Measurements from ENCODE around the gene CPED1. TPM values are rescaled to one million over a fixed set of nuclear protein-coding genes. Genes with fewer than 3 reads are reported as not detected.

CPED1 gene
- polyA plus RNA-seq, 1 experiment: 52.0 TPM

- Histone ChIP-seq H3K9me3 (ENCODE audit: control insufficient read depth, insufficient read depth, low read length) (no peaks in the 10 kb centered on the region), H3K4me3 (ENCODE audit: low read depth, low read length) (no peak overlapping the region), H3K27me3 (ENCODE audit: control insufficient read depth, insufficient read depth, low read length) (no peaks in the 10 kb centered on the region), H3K27ac (ENCODE audit: low read depth, low read length) (no peak overlapping the region)
- no peak for DNase-seq (ENCODE audit: low read depth, low spot score)
- POLR2A ChIA-PET: no interaction called here
- CTCF ChIA-PET: no interaction called here
- TF ChIP-seq CTCF (IDR thresholded peaks at IDR 0.05; ENCODE audit: low read depth, low read length): no peak
Observed at GRCh38 chr7:120959929-120960484, 28.5 kb upstream of the CPED1 start.

- no peak for DNase-seq (ENCODE audit: low read depth, low spot score)
- ChIA-PET POLR2A (no interaction called here), CTCF (interaction anchor here (1.3 to 2.2 kb wide), 2 partner anchors 26 to 168 kb away, joined by 3 to 7 read pairs; no protein-coding TSS in a partner anchor)
- Histone ChIP-seq H3K4me3 (ENCODE audit: low read depth, low read length) (no peak overlapping the region), H3K9me3 (ENCODE audit: control insufficient read depth, insufficient read depth, low read length) (no peaks in the 10 kb centered on the region), H3K27ac (ENCODE audit: low read depth, low read length) (no peak overlapping the region), H3K27me3 (ENCODE audit: control insufficient read depth, insufficient read depth, low read length) (no peaks in the 10 kb centered on the region)
- no peak for TF ChIP-seq CTCF (IDR thresholded peaks at IDR 0.05; ENCODE audit: low read depth, low read length)
Observed at GRCh38 chr7:120960714-120961113, 27.8 kb upstream of the CPED1 start.

GRCh38 chr7:120961638-120962173, 26.8 kb upstream of the CPED1 start:
- H3K4me3 ChIP-seq (ENCODE audit: low read depth, low read length): no peak overlapping the region
- no peaks in the 10 kb centered on the region for H3K27me3 ChIP-seq (ENCODE audit: control insufficient read depth, insufficient read depth, low read length)
- no peak overlapping the region for H3K27ac ChIP-seq (ENCODE audit: low read depth, low read length)
- no peaks in the 10 kb centered on the region for H3K9me3 ChIP-seq (ENCODE audit: control insufficient read depth, insufficient read depth, low read length)
- POLR2A ChIA-PET: interaction anchor here (0.9 kb wide), 1 partner anchor 11 kb away, joined by 4 read pairs; the partner anchor contains the start of gene ING3
- CTCF ChIA-PET: interaction anchor here (1.2 to 2.2 kb wide), 4 partner anchors 25 to 169 kb away, joined by 3 to 9 read pairs (median 6); no protein-coding TSS in a partner anchor
- TF ChIP-seq CTCF (IDR thresholded peaks at IDR 0.05; ENCODE audit: low read depth, low read length): no peak
- DNase-seq (ENCODE audit: low read depth, low spot score): no peak

- no peaks in the 10 kb centered on the region for H3K27me3 ChIP-seq (ENCODE audit: control insufficient read depth, insufficient read depth, low read length)
- TF ChIP-seq CTCF (IDR thresholded peaks at IDR 0.05; ENCODE audit: low read depth, low read length): no peak
- POLR2A ChIA-PET: no interaction called here
- DNase-seq (ENCODE audit: low read depth, low spot score): no peak
- no peak overlapping the region for H3K27ac ChIP-seq (ENCODE audit: low read depth, low read length)
- no peaks in the 10 kb centered on the region for H3K9me3 ChIP-seq (ENCODE audit: control insufficient read depth, insufficient read depth, low read length)
- no peak overlapping the region for H3K4me3 ChIP-seq (ENCODE audit: low read depth, low read length)
- CTCF ChIA-PET: interaction anchor here (1.6 kb wide), 1 partner anchor 23 kb away, joined by 11 read pairs; no protein-coding TSS in a partner anchor
Observed at GRCh38 chr7:120964088-120964487, 24.4 kb upstream of the CPED1 start.

- H3K27me3 ChIP-seq (ENCODE audit: control insufficient read depth, insufficient read depth, low read length): no peaks in the 10 kb centered on the region
- ChIA-PET POLR2A (interaction anchor here (0.6 kb wide), 1 partner anchor 17 kb away, joined by 4 read pairs; the partner anchor contains the start of gene ING3), CTCF (interaction anchor here (0.7 kb wide), 1 partner anchor 160 kb away, joined by 3 read pairs; no protein-coding TSS in a partner anchor)
- no peak overlapping the region for H3K27ac ChIP-seq (ENCODE audit: low read depth, low read length)
- no peak overlapping the region for H3K4me3 ChIP-seq (ENCODE audit: low read depth, low read length)
- DNase-seq (ENCODE audit: low read depth, low spot score): no peak
- TF ChIP-seq CTCF (IDR thresholded peaks at IDR 0.05; ENCODE audit: low read depth, low read length): no peak
- no peaks in the 10 kb centered on the region for H3K9me3 ChIP-seq (ENCODE audit: control insufficient read depth, insufficient read depth, low read length)
Observed at GRCh38 chr7:120966961-120967360, 21.6 kb upstream of the CPED1 start.

Data from AG04450 (cell line).